ENCODE measurements around the gene TSGA10IP. TPM values are rescaled to one million over a fixed set of nuclear protein-coding genes. Genes with fewer than 3 reads are reported as not detected.

The TSGA10IP gene
- total and polyA plus RNA-seq, 10 of the 15 experiments (the other 5 are each of a cell fraction or from before 2014, with no cell fraction given), result not detected

- TF ChIP-seq, protein P1, sequence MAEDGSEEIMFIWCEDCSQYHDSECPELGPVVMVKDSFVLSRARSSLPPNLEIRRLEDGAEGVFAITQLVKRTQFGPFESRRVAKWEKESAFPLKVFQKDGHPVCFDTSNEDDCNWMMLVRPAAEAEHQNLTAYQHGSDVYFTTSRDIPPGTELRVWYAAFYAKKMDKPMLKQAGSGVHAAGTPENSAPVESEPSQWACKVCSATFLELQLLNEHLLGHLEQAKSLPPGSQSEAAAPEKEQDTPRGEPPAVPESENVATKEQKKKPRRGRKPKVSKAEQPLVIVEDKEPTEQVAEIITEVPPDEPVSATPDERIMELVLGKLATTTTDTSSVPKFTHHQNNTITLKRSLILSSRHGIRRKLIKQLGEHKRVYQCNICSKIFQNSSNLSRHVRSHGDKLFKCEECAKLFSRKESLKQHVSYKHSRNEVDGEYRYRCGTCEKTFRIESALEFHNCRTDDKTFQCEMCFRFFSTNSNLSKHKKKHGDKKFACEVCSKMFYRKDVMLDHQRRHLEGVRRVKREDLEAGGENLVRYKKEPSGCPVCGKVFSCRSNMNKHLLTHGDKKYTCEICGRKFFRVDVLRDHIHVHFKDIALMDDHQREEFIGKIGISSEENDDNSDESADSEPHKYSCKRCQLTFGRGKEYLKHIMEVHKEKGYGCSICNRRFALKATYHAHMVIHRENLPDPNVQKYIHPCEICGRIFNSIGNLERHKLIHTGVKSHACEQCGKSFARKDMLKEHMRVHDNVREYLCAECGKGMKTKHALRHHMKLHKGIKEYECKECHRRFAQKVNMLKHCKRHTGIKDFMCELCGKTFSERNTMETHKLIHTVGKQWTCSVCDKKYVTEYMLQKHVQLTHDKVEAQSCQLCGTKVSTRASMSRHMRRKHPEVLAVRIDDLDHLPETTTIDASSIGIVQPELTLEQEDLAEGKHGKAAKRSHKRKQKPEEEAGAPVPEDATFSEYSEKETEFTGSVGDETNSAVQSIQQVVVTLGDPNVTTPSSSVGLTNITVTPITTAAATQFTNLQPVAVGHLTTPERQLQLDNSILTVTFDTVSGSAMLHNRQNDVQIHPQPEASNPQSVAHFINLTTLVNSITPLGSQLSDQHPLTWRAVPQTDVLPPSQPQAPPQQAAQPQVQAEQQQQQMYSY (CRISPR knock-in tag; IDR thresholded peaks at IDR 0.05), result no peak
- 0 out of 2 replicates have a peak, but pooled peaks have one; percentile 51 for TF ChIP-seq DPF2 (IDR thresholded peaks at IDR 0.05)
- no peak for TF ChIP-seq POU2F2 (IDR thresholded peaks at IDR 0.05; ENCODE audit: borderline replicate concordance, low read depth, low read length)
- TF ChIP-seq IKZF1 (conservative IDR thresholded peaks at IDR 0.05), result peak; percentile 85
- TF ChIP-seq, protein P2, sequence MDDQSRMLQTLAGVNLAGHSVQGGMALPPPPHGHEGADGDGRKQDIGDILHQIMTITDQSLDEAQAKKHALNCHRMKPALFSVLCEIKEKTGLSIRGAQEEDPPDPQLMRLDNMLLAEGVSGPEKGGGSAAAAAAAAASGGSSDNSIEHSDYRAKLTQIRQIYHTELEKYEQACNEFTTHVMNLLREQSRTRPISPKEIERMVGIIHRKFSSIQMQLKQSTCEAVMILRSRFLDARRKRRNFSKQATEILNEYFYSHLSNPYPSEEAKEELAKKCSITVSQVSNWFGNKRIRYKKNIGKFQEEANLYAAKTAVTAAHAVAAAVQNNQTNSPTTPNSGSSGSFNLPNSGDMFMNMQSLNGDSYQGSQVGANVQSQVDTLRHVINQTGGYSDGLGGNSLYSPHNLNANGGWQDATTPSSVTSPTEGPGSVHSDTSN (IDR thresholded peaks at IDR 0.05; ENCODE audit: insufficient replicate concordance, low read depth, low read length), result no peak
- TF ChIP-seq, protein P3, sequence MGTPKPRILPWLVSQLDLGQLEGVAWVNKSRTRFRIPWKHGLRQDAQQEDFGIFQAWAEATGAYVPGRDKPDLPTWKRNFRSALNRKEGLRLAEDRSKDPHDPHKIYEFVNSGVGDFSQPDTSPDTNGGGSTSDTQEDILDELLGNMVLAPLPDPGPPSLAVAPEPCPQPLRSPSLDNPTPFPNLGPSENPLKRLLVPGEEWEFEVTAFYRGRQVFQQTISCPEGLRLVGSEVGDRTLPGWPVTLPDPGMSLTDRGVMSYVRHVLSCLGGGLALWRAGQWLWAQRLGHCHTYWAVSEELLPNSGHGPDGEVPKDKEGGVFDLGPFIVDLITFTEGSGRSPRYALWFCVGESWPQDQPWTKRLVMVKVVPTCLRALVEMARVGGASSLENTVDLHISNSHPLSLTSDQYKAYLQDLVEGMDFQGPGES (IDR thresholded peaks at IDR 0.05), result no peak
- TF ChIP-seq TARDBP (IDR thresholded peaks at IDR 0.05; ENCODE audit: borderline replicate concordance), result 0 out of 2 replicates have a peak, but pooled peaks have one; percentile 44
- no peak for TF ChIP-seq SUZ12 (IDR thresholded peaks at IDR 0.05; ENCODE audit: unreplicated experiment)
- TF ChIP-seq MAX (IDR thresholded peaks at IDR 0.05; ENCODE audit: low read depth, low read length), result peak; percentile 73
- no peak for TF ChIP-seq JUNB (IDR thresholded peaks at IDR 0.05)
- no peak for TF ChIP-seq GABPA (IDR thresholded peaks at IDR 0.05; ENCODE audit: low read depth)
- TF ChIP-seq POLR2AphosphoS2 (IDR thresholded peaks at IDR 0.05; ENCODE audit: low read depth, low read length), result no peak
- TF ChIP-seq HDAC2 (IDR thresholded peaks at IDR 0.05), result no peak
- no peak for TF ChIP-seq ZBED1 (IDR thresholded peaks at IDR 0.05; ENCODE audit: borderline replicate concordance)
- TF ChIP-seq IKZF2 (IDR thresholded peaks at IDR 0.05), result no peak; a peak in 1 of 4 replicates
- TF ChIP-seq LARP7 (IDR thresholded peaks at IDR 0.05), result no peak
- TF ChIP-seq CTCF (IDR thresholded peaks at IDR 0.05 in 2 of 3, conservative IDR thresholded peaks at IDR 0.05 in 1 of 3; ENCODE audit: control insufficient read depth in 2 of 3, extremely low read depth in 1 of 3, insufficient read depth in 1 of 3, low read depth in 3 of 3, low read length in 3 of 3), result peak in 1 of 3 experiments; percentile 8; a peak in 1 of 6 replicates
- peak; percentile 93 for TF ChIP-seq GATAD2B (conservative IDR thresholded peaks at IDR 0.05; ENCODE audit: low read depth)
- no peak for TF ChIP-seq YBX1 (IDR thresholded peaks at IDR 0.05)
- TF ChIP-seq SREBF1 (IDR thresholded peaks at IDR 0.05; ENCODE audit: low read length), result no peak
- peak; percentile 17 for TF ChIP-seq USF1 (IDR thresholded peaks at IDR 0.05; ENCODE audit: borderline replicate concordance, extremely low read length, insufficient read depth, low read depth, low read length)
- TF ChIP-seq SMC3 (IDR thresholded peaks at IDR 0.05; ENCODE audit: borderline replicate concordance, low read length), result no peak
Observed at GRCh38 chr11:65899356-65900124, 45.7 kb upstream of the TSGA10IP start (continued).
